HUES64 (cell line): ENCODE data around the gene RIPPLY3. TPM values are rescaled to one million over a fixed set of nuclear protein-coding genes. Genes with fewer than 3 reads are reported as not detected.

Experiments
- H3K27ac ChIP-seq: 2 replicates; pipeline ENCODE4 v1.7.0; 2013; ENCODE audit warnings: low read depth, low read length, inconsistent platforms
- H3K27me3 ChIP-seq: 2 replicates; pipeline ENCODE4 v1.6.1; 2013; ENCODE audit warnings: mild to moderate bottlenecking, low read length; ENCODE audit not compliant: insufficient read depth
- H3K36me3 ChIP-seq: 2 replicates; pipeline ENCODE4 v1.6.1; 2013; ENCODE audit warnings: mild to moderate bottlenecking, low read length; ENCODE audit not compliant: insufficient read depth
- H3K4me1 ChIP-seq: 2 replicates; pipeline ENCODE4 v1.6.1; 2013; ENCODE audit warnings: mild to moderate bottlenecking, low read length, moderate library complexity; ENCODE audit not compliant: insufficient read depth
- H3K4me3 ChIP-seq: 2 replicates; pipeline ENCODE4 v1.5.1; 2013; ENCODE audit warnings: mild to moderate bottlenecking, low read length, moderate library complexity
- H3K9ac ChIP-seq: 2 replicates; pipeline ENCODE4 v1.6.1; 2013; ENCODE audit warnings: mild to moderate bottlenecking, low read depth, low read length
- H3K9me3 ChIP-seq: 2 replicates; pipeline ENCODE4 v1.6.1; 2013; ENCODE audit warnings: low read depth, low read length; ENCODE audit not compliant: insufficient read depth
- WGBS: fragments of 150-250, 120-280 bp; methylation state at CpG from one replicate; pipeline ENCODE4 v1.1.7; 2013; ENCODE audit warnings: missing lambda C conversion rate; 5-methylcytosine and 5-hydroxymethylcytosine counted together
- polyA plus RNA-seq, 2 experiments: library from polyadenylated mRNA; stranded (reverse); fragments of 50-300 nt; gene quantifications; one replicate each; pipeline ENCODE4 v1.2.3, GENCODE V29; 2013

Gene RIPPLY3
- 1.3 TPM for polyA plus RNA-seq (2013, experiment 1 of 2)
- polyA plus RNA-seq (2013, experiment 2 of 2), result 2.3 TPM

GRCh38 chr21:37006486-37007291 lies at the start of gene RIPPLY3:
TSS of gene RIPPLY3 (plus strand) at chr21:37006702. CDS start at chr21:37006773, 71 bp downstream.
- Histone ChIP-seq H3K4me3 (peak within 1 kb of the TSS; percentile 62), H3K27me3 (peaks cover 54% of the 10 kb centered on the region), H3K9me3 (no peaks in the 10 kb centered on the region), H3K36me3 (no peaks in the 10 kb centered on the region), H3K4me1 (peaks cover 9% of the 10 kb centered on the region; the same call in 1 of the 2 replicates), H3K9ac (no peak within 1 kb of the TSS), H3K27ac (no peak within 1 kb of the TSS)
- WGBS, result 2% methylated on average over 87 of the region's 87 CpGs

- WGBS, result 90% methylated on average over 17 of the region's 17 CpGs
- H3K9me3 ChIP-seq, result no peaks in the 10 kb centered on the region
- no peaks in the 10 kb centered on the region for H3K4me1 ChIP-seq
- no peaks in the 10 kb centered on the region for H3K27me3 ChIP-seq
- no peak overlapping the region for H3K4me3 ChIP-seq
- peaks cover 8% of the 10 kb centered on the region; the same call in 1 of the 2 replicates for H3K36me3 ChIP-seq
- H3K27ac ChIP-seq, result no peak overlapping the region
- no peak overlapping the region for H3K9ac ChIP-seq
Measured at GRCh38 chr21:36959020-36959835, 47.3 kb upstream of the RIPPLY3 start.

- Histone ChIP-seq H3K27ac (no peak overlapping the region), H3K9ac (no peak overlapping the region), H3K4me1 (0 out of 2 replicates have a peak, but pooled peaks cover 3% of the 10 kb centered on the region), H3K27me3 (no peaks in the 10 kb centered on the region), H3K36me3 (peaks cover 8% of the 10 kb centered on the region; the same call in 1 of the 2 replicates), H3K4me3 (no peak overlapping the region), H3K9me3 (no peaks in the 10 kb centered on the region)
- 88% methylated on average over 6 of the region's 8 CpGs for WGBS
Measured at GRCh38 chr21:36960676-36961284, 45.7 kb upstream of the RIPPLY3 start.

GRCh38 chr21:36962098-36962780 lies 44.3 kb upstream of the RIPPLY3 start:
- Histone ChIP-seq H3K36me3 (peaks cover 8% of the 10 kb centered on the region; the same call in 1 of the 2 replicates), H3K9me3 (no peaks in the 10 kb centered on the region), H3K4me3 (no peak overlapping the region), H3K27me3 (no peaks in the 10 kb centered on the region), H3K9ac (no peak overlapping the region), H3K27ac (no peak overlapping the region), H3K4me1 (0 out of 2 replicates have a peak, but pooled peaks cover 5% of the 10 kb centered on the region)
- WGBS, result 93% methylated on average over 11 of the region's 11 CpGs

GRCh38 chr21:36964398-36964797 lies 42.1 kb upstream of the RIPPLY3 start:
- H3K4me3 ChIP-seq, result no peak overlapping the region
- no peak overlapping the region for H3K27ac ChIP-seq
- WGBS, result 96% methylated on average over 4 of the region's 4 CpGs
- H3K36me3 ChIP-seq, result peaks cover 8% of the 10 kb centered on the region; the same call in 1 of the 2 replicates
- no peaks in the 10 kb centered on the region for H3K27me3 ChIP-seq
- H3K4me1 ChIP-seq, result 0 out of 2 replicates have a peak, but pooled peaks cover 6% of the 10 kb centered on the region
- H3K9me3 ChIP-seq, result no peaks in the 10 kb centered on the region
- no peak overlapping the region for H3K9ac ChIP-seq

GRCh38 chr21:36964827-36965719 lies 41.4 kb upstream of the RIPPLY3 start:
- no peak overlapping the region for H3K27ac ChIP-seq
- H3K27me3 ChIP-seq, result no peaks in the 10 kb centered on the region
- WGBS, result 84% methylated on average over 7 of the region's 8 CpGs
- no peaks in the 10 kb centered on the region for H3K9me3 ChIP-seq
- H3K4me3 ChIP-seq, result peak overlapping the region; percentile 77; the same call in 1 of the 2 replicates
- peaks cover 8% of the 10 kb centered on the region; the same call in 1 of the 2 replicates for H3K36me3 ChIP-seq
- 0 out of 2 replicates have a peak, but pooled peaks cover 6% of the 10 kb centered on the region for H3K4me1 ChIP-seq
- no peak overlapping the region for H3K9ac ChIP-seq

- WGBS, result 50% methylated on average over 10 of the region's 10 CpGs
- Histone ChIP-seq H3K27me3 (no peaks in the 10 kb centered on the region), H3K4me3 (peak overlapping the region; percentile 77), H3K9me3 (no peaks in the 10 kb centered on the region), H3K9ac (peak overlapping the region; percentile 78), H3K27ac (peak overlapping the region; percentile 71; the same call in 1 of the 2 replicates), H3K36me3 (peaks cover 7% of the 10 kb centered on the region; the same call in 1 of the 2 replicates), H3K4me1 (0 out of 2 replicates have a peak, but pooled peaks cover 6% of the 10 kb centered on the region)
Measured at GRCh38 chr21:36965720-36966065, 40.8 kb upstream of the RIPPLY3 start.

- Histone ChIP-seq H3K27ac (peak within 1 kb of the TSS; percentile 71; the same call in 1 of the 2 replicates), H3K36me3 (0 out of 2 replicates have a peak, but pooled peaks cover 1% of the 10 kb centered on the region), H3K9me3 (no peaks in the 10 kb centered on the region), H3K27me3 (no peaks in the 10 kb centered on the region), H3K9ac (peak within 1 kb of the TSS; percentile 78), H3K4me3 (peak within 1 kb of the TSS; percentile 77), H3K4me1 (0 out of 2 replicates have a peak, but pooled peaks cover 6% of the 10 kb centered on the region)
- 2% methylated on average over 98 of the region's 101 CpGs for WGBS
Measured at GRCh38 chr21:36966066-36966820, 40.3 kb upstream of the RIPPLY3 start, which contains the start of gene HLCS. TSS of gene HLCS (minus strand) at chr21:36966669. CDS start at chr21:36966638, 31 bp downstream.
